Stimulated activated CD8-positive, alpha-beta memory T cell treated with anti-CD3 and anti-CD28 coated beads, Interleukin-4, amount 100 ng/mL, for 48 hours (primary cell): ENCODE data around the gene DNASE1.

Experiments
- DNase-seq: peaks from one replicate; pipeline ENCODE4 v3.0.0-alpha.2; 2020

Gene DNASE1

DNA sequence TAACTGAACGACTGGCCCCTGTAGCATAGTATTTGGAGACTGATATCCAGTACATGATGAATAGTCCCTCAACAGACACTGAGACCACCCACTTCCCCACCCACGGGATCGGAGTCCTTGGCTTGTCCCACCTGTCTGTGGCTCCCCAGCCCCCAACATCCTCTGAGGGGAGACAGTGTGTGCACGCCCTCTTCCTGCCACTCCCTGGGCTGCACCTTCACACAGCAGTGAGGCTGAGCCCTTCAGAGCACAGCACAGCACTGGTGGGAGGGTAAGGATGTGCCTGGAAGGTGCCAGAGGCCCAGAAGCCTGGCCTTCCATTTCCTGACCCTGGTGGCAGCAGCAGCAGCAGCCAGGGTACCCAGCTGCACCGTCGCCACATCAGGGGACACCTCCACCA lies 11.0 kb downstream of the DNASE1 start:
- peak; percentile 32 for DNase-seq

DNA sequence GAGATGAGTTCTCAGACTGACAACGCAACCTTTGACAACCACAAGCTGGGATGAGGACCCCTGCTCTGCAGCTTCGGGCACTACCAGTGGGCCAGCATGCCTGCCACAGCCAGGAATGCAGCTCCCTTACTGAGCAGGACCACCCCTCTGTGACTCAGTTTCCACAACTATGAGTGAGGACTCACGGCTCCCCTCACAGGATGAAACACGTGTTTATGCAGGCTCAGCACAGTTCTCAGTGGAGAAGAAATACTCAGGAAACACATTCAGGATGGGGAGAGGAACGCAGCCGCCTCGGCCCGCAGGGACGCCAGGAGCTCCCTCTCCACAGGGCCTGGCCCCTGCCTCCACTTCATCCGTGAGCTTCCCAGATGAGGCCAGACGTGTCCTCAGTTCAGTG lies 14.1 kb downstream of the DNASE1 start:
- DNase-seq: no peak

DNA sequence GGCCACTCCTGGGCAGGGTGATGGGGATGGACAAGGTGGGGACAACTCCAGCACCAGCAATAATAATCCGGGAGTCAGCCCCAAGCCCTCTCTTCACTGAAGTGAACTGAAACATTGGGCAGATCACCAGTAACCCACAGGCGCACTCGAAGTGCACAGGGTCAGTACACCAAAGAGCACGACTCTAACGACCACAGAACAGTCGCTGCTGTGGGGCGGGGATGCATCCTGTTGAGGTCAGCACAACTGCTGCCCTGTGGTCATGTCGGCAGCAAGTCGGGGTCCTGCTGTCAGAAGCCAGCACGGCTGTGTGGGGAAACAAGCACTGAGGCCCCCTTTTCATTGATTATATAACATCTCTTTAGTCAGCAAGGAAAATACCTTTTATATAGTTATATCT lies 14.6 kb downstream of the DNASE1 start:
- DNase-seq: no peak

DNA sequence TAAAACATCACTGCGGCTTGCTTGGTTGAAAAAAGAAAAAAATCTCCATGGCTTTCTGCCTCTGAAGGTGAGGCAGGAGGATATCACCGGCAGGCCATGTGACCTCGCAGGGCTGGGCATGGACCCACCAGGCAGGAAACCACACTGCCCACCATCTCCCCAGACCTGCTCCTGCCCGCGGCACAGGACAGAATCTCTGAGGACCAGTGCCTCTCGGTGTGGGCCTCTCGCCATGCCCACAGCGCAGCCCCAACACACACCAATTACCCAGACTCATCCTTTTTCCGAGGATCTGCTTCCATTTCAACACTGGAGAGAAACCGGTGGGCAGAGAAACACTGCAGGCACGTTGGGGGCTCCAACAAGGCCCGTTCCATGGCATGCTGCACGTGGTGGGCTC lies 16.2 kb downstream of the DNASE1 start:
- no peak for DNase-seq

DNA sequence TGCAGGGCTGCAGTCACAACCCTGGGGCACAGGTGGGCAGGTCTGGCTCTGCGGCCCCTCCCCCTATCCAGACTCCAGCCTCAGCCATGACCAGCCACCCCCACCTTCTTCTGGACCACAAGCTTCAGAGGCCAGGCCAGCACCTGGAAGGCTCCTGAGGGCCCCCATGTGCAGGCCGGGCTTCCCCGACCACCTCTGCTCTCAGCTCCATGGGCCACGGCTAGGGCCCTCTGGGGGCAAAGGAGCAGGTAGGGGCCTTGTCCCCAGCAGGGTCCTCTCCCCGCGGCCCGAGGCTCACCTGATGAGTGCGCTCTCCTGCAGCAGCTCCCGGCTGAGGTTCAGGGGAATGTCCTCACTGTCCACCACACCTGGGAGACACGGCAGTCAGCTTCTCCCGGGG lies 16.9 kb downstream of the DNASE1 start:
- DNase-seq: no peak

DNA sequence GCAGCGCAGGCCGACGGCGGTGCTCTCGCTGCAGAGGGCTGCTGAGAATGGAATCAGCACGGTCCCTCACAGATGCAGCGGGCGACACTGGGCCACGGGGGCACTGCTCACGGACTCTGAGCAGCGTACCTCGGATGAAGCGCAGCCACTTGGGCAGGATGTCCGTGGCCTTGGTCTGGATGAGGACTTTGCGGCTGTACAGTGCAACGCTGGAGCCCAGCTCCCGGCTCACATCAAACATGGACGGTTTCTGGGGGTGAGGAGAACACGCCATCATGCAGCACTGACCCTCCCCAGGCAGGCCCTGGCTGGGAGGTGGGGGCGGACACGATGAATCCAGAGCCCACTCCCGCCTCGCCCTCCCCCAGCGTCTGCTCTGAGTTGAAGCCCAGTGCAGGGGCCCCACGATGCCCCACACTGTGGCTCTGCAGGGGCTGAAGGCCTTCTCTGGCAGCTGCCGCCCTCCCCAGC lies 18.1 kb downstream of the DNASE1 start:
- no peak for DNase-seq

DNA sequence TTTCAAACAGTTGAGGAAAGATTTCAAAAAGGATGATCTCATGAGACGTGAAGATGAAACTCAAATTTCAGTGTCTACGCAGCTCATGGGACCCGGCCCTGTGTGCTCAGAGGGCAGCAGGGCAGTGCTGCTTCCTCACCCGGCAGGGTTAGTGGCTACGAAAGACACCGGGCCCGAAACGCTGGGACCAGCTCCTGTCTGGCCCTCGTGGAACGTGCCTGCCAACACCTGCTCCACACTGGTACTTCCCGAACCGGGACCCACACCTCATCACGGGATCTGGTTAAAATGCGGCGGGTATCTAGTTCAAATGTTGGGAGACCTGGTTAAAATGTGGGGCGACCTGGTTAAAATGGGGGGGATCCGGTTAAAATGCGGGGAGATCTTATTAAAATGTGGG lies 18.7 kb downstream of the DNASE1 start:
- no peak for DNase-seq

DNA sequence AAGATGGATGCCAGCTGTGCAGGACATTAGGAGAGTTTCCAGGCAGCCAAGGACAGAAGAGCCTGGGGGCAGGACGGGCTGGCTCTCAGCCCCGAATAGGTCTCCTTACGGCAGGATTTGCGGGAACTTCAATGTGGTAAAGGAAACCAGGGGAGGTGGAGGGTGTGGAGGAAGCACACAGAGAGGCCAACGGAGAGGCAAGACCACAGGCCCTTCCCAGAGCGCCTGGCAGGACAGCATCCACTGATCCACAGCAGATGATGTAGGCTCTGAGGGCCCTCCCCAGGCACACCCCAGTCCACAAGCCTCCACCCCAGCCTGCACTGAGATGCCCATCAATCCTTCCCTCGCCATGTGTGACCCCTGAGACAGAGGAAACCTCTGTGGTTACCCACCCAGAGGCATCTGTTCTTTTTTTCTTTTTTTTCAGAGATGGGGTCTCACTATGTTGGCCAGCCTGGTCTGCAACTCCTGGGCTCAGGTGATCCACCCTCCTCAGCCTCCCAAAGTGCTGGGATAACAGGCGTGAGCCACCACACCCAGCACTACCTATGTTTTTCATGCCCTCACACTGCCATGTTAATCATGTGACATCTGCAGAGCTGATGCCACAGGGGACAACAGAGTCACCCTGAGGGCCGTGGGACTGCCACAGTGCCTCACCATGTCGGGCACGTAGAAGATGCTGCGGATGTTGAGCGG lies 19.3 kb downstream of the DNASE1 start:
- DNase-seq: no peak

DNA sequence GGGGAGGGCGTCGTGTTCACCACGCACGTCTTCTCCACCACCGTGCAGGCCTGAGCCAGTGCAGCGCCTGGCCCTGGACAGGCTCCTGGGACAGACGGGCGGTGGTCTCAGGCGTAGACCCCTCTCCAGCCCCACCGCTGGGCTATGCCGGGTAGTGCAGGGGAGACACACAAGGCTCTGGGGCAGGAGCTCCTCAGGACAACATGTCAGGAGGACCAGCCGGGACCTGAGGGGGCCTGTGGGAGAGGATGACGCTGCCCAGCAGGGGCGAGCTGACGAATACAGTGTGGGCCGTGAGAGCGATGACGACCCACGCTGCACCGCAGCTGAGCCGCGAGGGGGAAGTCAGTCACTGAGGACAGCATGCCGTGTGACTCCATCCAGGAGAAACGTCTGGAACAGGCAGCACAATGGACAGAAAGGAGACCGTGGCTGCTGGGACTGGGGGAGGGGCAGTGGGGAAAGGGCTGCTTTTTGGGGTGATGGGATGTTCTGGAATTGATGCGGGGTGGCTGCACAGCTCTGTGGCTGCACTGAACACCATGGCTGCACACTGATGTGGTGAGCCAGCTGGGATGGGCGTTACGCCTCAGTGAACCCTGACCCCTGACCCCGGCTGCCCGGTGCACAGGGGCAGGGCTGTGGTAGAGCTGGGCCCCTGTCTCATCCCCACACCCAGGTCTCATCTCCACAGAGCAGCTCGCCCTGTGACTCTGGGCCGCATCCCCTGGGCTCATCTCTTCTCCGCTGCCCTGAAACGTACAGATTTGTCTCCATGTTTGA lies 20.2 kb downstream of the DNASE1 start:
- no peak for DNase-seq

DNA sequence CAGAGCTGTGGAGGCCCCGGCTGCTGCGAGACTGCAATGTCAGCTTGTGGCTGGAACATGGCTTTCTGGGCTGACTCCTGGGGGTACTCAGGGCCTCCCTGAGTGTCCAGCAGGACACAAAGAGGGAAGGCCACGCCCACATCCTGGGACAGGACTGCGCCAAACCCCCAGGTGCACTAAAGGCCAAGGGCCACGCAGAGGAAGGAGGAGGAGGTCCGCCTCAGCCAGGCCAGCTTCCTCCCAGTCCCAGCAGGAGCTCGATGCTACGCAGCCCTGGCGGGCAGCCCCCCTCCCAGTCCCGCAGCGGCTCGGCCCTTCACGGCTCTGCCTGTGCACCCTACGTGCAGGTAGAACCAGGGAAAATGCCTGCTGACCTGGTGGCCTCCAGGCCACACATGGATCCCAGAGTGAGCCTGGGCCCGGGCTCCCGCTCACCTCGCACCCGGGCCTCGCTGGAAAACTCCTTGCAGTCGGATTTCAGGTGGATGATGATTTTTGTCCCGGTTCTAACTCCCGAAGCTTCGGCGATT lies 21.2 kb downstream of the DNASE1 start:
- no peak for DNase-seq

DNA sequence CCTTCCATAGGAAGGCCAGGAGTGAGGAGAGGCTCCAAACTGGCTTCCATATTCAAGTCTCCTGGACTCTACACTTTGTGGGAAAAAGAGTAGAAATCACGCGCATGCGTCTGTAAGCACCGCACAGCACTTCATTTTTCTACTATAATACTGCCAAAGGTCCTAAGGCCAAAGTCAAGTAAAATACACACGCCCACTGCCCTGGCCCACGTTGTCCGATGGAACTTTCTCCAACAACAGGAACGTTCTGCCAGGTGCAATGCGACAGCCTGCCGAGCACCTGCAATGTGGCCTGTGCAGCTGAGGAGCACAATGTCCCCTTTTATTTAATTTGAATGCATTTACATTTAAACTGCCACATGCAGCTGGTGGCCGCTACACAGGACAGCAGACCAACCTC lies 23.5 kb downstream of the DNASE1 start:
- DNase-seq: no peak

DNA sequence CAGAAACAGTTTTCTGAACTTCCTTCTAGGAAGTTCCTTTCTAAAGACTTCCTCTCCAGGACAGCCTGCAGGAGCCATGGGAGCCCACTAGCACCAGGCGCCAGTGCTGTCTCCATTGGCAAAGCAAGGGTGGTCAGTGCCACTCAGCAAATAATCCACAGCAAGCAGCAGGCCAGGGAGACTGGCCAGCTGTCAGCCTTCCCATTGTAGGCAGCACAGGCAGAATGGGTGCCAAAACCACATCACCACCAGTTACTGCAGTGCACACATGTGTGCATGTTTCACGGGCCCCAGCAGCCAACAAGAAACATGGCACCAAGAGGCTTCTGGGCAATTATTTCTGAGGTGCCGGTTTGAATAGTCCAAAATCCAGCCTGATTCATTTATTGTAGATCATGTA lies 26.7 kb downstream of the DNASE1 start:
- no peak for DNase-seq

DNA sequence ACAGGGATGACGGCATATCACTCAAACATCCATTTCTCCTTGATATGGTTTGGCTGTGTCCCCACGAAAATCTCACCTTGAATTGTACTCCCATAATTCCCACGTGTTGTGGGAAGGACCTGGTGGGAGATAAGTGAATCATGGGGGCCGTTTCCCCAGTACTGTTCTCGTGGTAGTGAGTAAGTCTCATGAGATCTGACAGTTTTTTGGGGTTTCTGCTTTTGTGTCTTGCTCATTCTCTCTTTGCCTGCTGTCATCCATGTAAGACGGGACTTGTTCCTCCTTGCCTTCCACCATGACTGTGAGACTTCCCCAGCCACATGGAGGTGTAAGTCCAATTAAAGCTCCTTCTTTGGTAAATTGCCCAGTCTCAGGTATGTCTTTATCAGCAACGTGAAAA lies 32.5 kb downstream of the DNASE1 start:
- DNase-seq: no peak

DNA sequence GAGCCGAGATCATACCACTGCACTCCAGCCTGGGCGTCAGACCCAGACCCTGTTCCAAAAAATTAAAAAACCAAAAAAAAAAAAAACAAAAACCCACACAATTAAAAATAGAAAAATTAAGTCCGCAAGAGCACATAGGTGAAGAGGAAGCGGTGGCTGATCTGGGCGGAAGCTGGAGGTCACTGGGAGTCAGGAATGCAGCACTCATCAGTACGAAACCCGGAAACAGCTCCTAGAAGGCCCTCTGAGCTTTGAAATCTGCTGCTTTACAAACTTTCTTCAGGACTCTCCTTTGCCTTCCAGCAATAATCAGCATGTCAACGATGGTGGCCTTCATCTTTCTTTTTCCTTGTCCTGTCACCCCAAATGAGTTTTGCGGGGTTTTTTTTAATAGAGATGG lies 33.3 kb downstream of the DNASE1 start:
- no peak for DNase-seq

DNA sequence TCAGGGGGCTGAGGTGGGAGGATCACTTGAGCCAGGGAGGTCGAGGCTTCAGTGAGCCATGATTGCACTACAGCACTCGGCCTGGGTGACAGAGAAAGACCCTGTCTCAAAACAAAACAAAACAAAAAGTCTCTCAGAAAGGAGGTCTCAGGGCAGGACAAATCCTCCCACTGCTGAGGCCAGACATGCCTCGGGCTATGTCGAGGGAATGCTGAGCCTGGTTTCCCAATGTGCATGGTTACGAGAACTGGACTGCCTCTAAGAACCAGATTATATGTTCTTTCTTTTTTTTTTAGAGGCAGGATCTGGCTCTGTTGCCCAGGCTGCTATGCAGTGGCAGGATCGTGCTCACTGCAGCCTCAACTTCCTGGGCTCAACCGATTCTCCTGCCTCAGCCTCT lies 35.2 kb downstream of the DNASE1 start:
- DNase-seq: no peak

DNA sequence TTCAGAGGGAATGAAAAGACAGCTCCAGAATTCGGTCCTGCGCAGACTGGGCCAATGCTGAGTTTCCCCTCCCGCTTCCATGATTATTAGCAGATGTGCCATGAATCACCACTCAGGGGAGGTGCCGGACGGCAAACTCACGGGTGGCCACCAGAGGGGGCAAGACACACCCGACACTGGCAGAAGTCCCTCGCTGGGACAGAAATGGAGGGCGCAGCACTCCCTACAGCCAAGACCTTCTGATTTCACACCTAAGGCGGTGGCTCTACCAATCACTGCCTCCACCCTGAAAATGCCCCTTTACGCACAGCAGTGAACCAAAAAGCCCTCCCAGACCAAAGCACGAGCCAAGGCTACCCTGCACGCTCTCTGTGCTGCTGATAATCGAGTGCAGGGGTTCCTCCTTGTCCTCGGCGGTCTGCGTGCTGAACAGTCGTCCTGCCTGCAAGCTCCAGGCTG lies 36.0 kb downstream of the DNASE1 start:
- peak; percentile 87 for DNase-seq

DNA sequence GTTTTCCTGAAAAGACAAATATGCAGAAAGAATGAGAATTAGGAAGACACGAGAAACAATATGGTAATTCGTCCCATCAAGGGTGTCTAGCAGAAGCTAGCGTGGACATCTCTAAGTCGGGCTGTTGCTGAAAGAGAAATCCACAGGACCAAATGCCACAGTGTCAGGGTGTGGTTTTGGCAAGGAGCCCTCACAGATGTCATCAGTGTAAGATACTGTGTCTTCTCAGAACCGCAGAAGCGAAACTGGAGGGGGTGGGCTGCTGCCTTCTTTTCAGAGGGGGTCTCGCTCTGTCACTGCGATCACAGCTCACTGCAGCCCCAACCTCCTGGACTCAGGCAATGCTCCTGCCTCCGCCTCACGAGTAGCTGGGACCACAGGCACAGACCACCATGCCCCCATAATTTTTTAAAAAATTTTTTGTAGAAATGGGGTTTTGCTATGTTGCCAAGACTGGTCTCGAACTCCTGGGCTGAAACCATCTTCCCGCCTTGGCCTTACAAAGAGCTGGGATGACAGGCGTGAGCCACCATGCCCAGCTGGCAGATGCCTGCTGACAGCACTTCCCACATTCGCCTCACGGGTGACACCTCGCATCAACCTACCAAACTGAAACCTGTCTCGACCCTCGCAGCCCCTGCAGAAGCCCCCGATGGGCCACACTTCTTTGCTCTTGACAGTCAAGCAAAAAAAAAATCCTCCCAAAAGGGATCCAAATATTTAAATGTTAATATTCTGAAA lies 36.7 kb downstream of the DNASE1 start:
- no peak for DNase-seq

DNA sequence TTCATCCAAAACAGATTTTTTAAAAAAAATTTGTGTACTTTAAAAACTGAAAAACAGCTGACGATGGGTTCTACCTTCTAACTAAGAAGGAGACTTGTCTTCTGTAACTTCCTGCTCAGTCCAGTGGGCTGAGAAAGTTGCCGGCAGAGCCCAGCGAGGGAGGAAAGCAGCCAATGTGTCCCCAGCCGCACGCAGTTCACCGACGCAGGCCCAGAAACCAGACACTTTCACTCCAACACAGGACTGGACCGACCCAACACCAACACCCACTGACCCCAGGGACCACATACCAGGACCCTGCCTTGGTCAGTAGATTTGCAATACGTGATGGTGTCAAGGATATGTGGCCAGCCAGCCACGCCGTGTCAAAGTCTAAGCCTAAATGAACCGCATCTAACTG lies 37.3 kb downstream of the DNASE1 start:
- DNase-seq: no peak

DNA sequence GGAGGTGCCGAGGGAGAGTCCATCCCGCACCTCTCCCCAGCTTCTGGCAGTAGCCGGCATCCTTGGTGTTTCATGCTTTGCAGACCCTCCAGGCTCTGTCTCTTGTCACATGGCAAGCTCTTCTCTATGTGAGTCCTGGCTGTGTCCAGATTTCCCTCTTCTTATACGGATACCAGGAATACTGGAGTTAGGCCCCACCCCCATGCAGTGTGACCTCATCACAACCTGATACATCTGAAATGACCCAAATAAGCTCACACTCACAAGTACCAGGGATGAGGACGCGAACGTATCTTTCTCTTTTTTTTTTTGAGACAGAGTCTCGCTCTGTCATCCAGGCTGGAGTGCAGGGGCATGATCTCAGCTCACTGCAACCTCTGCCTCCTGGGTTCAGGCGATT lies 39.6 kb downstream of the DNASE1 start:
- DNase-seq: no peak

DNA sequence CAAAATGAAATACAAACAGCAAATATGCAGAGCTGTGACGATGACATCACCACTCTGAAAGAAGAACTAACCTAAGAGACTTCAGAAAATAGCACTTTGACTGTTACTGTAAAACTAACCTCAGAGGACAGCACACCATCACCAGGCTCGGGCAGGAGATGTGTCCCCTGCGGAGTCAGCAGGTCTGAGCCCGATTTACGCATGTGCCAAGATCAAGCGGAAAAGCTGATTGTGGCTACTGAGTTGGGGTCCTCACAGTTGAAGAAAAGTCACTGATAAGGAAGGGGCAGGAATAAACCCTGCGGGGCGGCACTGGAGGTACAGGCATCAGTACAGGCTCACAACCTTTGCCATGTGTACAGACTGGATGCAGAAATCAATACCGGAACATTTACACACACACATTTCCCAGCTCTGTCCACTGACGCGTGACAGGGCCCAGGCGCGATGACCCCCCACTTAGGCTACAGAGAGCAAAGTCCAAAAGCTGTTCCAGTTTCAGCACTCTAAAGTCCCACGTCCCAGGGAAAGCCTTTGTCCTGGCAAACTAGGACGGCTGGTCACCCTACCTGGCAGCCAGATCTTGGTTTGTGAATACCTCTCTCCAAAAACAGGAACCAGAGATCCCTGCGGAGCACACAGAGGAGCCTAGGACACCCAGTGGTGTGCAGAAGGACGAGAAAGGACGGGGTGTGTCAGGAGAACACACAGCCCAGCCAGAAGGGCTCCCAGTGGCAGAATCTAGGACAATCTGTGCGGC lies 41.3 kb downstream of the DNASE1 start:
- no peak for DNase-seq

DNA sequence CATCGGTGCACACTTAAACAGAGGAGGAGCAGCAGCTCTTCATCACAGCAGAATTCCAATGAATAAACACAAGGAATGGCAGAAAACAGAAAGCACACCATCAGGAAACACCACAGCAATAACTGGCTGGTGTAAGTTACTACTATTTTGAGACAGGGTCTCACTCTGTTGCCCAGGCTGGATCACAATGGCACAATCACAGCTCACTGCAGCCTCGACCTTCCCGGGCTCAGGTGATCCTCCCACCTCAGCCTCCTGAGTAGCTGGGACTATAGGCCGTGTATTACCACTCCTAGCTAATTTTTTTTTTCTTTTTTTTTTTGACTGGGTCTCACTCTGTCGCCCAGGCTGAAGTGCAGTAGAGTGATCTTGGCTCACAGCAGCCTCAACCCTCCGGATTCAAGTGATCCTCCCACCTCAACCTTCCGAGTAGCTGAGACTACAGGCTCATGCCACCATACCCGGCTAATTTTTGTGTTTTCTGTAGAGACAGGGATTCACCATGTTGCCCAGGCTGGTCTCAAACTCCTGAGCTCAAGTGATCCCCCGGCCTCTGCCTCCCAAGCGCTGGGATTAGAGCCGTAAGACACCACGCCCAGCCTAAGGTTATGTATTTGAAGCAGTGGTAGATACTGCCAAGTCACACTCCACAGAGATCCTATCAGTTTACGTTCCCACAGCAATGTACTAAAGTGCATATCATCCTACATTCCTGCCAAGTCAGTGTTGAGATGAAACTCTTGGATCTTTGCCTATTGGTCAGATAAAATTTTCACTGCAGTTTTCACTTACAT lies 42.1 kb downstream of the DNASE1 start:
- DNase-seq: no peak

DNA sequence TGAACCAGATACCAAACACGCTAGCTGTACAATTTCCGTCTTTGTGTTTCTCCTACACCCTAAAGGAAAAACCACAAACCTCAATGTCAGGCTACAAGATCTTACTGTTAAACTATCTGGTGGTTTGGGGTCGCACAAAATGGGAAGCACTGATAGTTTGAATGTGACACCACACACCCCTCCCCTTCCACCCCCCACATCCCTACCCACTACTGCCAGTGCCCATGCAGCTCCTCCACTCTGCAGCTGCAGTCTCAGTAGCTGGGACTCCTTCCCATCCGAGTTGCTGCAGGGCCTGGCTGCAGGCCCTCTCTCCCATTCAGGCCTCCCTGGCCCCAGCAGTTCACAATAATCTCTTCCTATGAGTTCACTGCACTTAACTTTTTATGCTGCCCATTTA lies 44.5 kb downstream of the DNASE1 start:
- no peak for DNase-seq
